Measurements from ENCODE around the gene ARHGEF4.

The ARHGEF4 gene

GRCh38 chr2:131092458-131093005, 255.8 kb downstream of the ARHGEF4 start:
- DNase-seq (ENCODE audit: low read depth in 2 of 2), result no peak

GRCh38 chr2:131093006-131093695, 256.4 kb downstream of the ARHGEF4 start, which contains the start of gene FAM168B:
Gene FAM168B (minus strand): TSS chr2:131093460. CDS start chr2:131082646, 10,814 bp downstream.
- DNase-seq (ENCODE audit: low read depth in 2 of 2), result peak; percentile 77 to 83

GRCh38 chr2:131093696-131094462, 257.2 kb downstream of the ARHGEF4 start:
- DNase-seq (ENCODE audit: low read depth in 2 of 2), result peak in 1 of 2 donors; percentile 55

- DNase-seq (ENCODE audit: low read depth in 2 of 2), result no peak
Measured at GRCh38 chr2:131094463-131095281, 258.0 kb downstream of the ARHGEF4 start.

Measured in stimulated activated CD8-positive, alpha-beta memory T cell treated with anti-CD3 and anti-CD28 coated beads, Interleukin-2, amount 100 ng/mL, for 48 hours (primary cell).